SK-N-SH (cell line): ENCODE results near the gene PDE4B.

Experiments
- CTCF ChIP-seq: fragments of 200-600 bp; sonication (generic); IDR thresholded peaks from 2 replicates; pipeline ENCODE4 v1.6.1; 2017; ENCODE audit warnings: antibody characterized with exemption, mild to moderate bottlenecking, moderate library complexity
- EP300 ChIP-seq, 2 experiments: IDR thresholded peaks; 2 replicates each; pipeline versions ENCODE4 v1.4.0 to v1.6.1; 2012; ENCODE audit warnings: borderline replicate concordance in 1 of 2, low read depth in 1 of 2, low read length in 1 of 2
- TEAD4 ChIP-seq: IDR thresholded peaks from 2 replicates; pipeline ENCODE4 v1.4.0; 2012; ENCODE audit warnings: mild to moderate bottlenecking, borderline replicate concordance; ENCODE audit not compliant: insufficient read depth
- TF ChIP-seq, protein P1 (sequence below): IDR thresholded peaks from 2 replicates; pipeline ENCODE4 v1.6.1; 2012; ENCODE audit warnings: mild to moderate bottlenecking, low read depth, low read length, moderate library complexity

GRCh38 chr1:66353257-66353656 is 560.6 kb downstream of the PDE4B start:
- TF ChIP-seq CTCF (no peak), TEAD4 (no peak), EP300 (IDR thresholded peaks at IDR 0.05; ENCODE audit: borderline replicate concordance in 1 of 2, low read depth in 1 of 2, low read length in 1 of 2) (no peak)
- TF ChIP-seq, protein P1, sequence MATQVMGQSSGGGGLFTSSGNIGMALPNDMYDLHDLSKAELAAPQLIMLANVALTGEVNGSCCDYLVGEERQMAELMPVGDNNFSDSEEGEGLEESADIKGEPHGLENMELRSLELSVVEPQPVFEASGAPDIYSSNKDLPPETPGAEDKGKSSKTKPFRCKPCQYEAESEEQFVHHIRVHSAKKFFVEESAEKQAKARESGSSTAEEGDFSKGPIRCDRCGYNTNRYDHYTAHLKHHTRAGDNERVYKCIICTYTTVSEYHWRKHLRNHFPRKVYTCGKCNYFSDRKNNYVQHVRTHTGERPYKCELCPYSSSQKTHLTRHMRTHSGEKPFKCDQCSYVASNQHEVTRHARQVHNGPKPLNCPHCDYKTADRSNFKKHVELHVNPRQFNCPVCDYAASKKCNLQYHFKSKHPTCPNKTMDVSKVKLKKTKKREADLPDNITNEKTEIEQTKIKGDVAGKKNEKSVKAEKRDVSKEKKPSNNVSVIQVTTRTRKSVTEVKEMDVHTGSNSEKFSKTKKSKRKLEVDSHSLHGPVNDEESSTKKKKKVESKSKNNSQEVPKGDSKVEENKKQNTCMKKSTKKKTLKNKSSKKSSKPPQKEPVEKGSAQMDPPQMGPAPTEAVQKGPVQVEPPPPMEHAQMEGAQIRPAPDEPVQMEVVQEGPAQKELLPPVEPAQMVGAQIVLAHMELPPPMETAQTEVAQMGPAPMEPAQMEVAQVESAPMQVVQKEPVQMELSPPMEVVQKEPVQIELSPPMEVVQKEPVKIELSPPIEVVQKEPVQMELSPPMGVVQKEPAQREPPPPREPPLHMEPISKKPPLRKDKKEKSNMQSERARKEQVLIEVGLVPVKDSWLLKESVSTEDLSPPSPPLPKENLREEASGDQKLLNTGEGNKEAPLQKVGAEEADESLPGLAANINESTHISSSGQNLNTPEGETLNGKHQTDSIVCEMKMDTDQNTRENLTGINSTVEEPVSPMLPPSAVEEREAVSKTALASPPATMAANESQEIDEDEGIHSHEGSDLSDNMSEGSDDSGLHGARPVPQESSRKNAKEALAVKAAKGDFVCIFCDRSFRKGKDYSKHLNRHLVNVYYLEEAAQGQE: no peak
